BE2C (cell line): ENCODE results near the gene ZNF518B.

Experiments used
- DNase-seq: peaks from one replicate; pipeline ENCODE4 v3.0.0-alpha.2; 2020
- H3K27me3 ChIP-seq: fragments of 250-450 bp; sonication (Bioruptor Pico); 2 replicates; pipeline ENCODE4 v1.5.1; 2020; ENCODE audit warnings: mild to moderate bottlenecking
- H3K36me3 ChIP-seq: fragments of 250-450 bp; sonication (Bioruptor Pico); 2 replicates; pipeline ENCODE4 v1.5.1; 2020; ENCODE audit warnings: mild to moderate bottlenecking
- H3K4me1 ChIP-seq: fragments of 250-450 bp; sonication (Bioruptor Pico); 2 replicates; pipeline ENCODE4 v1.5.1; 2020
- H3K4me3 ChIP-seq: 2 replicates; pipeline ENCODE4 v1.5.1; 2011; ENCODE audit warnings: low read depth, low read length
- H3K9me3 ChIP-seq: fragments of 250-450 bp; sonication (Bioruptor Pico); 2 replicates; pipeline ENCODE4 v1.5.1; 2020
- CTCF ChIP-seq: IDR thresholded peaks from 2 replicates; pipeline ENCODE4 v1.5.1; 2012; ENCODE audit warnings: mild to moderate bottlenecking, low read depth, low read length

Gene ZNF518B

GRCh38 chr4:10461091-10461849 is 4.0 kb upstream of the ZNF518B start:
- Histone ChIP-seq H3K4me1 (no peaks in the 10 kb centered on the region), H3K36me3 (no peaks in the 10 kb centered on the region), H3K9me3 (peaks cover 3% of the 10 kb centered on the region; the same call in 1 of the 2 replicates), H3K27me3 (no peaks in the 10 kb centered on the region), H3K4me3 (peak overlapping the region; percentile 23; the same call in 1 of the 2 replicates)
- peak; percentile 58 for TF ChIP-seq CTCF
- DNase-seq = peak; percentile 63

GRCh38 chr4:10460313-10461047 is 3.3 kb upstream of the ZNF518B start:
- no peak for TF ChIP-seq CTCF
- Histone ChIP-seq H3K27me3 (no peaks in the 10 kb centered on the region), H3K4me3 (no peak overlapping the region)

GRCh38 chr4:10459305-10459704 is 2.1 kb upstream of the ZNF518B start:
- DNase-seq = no peak
- H3K4me3 ChIP-seq = no peak overlapping the region
- no peaks in the 10 kb centered on the region for H3K36me3 ChIP-seq
- peaks cover 3% of the 10 kb centered on the region for H3K9me3 ChIP-seq
- no peak for TF ChIP-seq CTCF
- no peaks in the 10 kb centered on the region for H3K4me1 ChIP-seq
- no peaks in the 10 kb centered on the region for H3K27me3 ChIP-seq

More at GRCh38 chr4:10460313-10461047, 3.3 kb upstream of the ZNF518B start:
- no peaks in the 10 kb centered on the region for H3K4me1 ChIP-seq
- DNase-seq = no peak
- H3K9me3 ChIP-seq = peaks cover 3% of the 10 kb centered on the region; the same call in 1 of the 2 replicates
- no peaks in the 10 kb centered on the region for H3K36me3 ChIP-seq

GRCh38 chr4:10458177-10458576 is 951 bp upstream of the ZNF518B start:
- Histone ChIP-seq H3K4me1 (no peaks in the 10 kb centered on the region), H3K36me3 (no peaks in the 10 kb centered on the region), H3K9me3 (peaks cover 3% of the 10 kb centered on the region), H3K4me3 (no peak overlapping the region), H3K27me3 (no peaks in the 10 kb centered on the region)
- no peak for TF ChIP-seq CTCF
- DNase-seq = no peak

GRCh38 chr4:10456595-10457254 is 501 bp downstream of the ZNF518B start:
- peaks cover 3% of the 10 kb centered on the region for H3K9me3 ChIP-seq
- H3K36me3 ChIP-seq = no peaks in the 10 kb centered on the region
- H3K4me3 ChIP-seq = peak overlapping the region; percentile 16
- no peaks in the 10 kb centered on the region for H3K27me3 ChIP-seq
- peak; percentile 37 for DNase-seq
- no peaks in the 10 kb centered on the region for H3K4me1 ChIP-seq
- no peak for TF ChIP-seq CTCF
